Right forelimb (tissue), 1 donor: ENCODE results near the gene GALNT9.
"Not testable (repeated sequence)": the region's sequence is repeated elsewhere in the genome, so short reads cannot be mapped to it uniquely, and the experiment has no call there.

Experiments used
- DNase-seq: peaks from one replicate; pipeline ENCODE4 v3.0.0-alpha.2; 2018

Gene GALNT9

GRCh38 chr12:132247718-132248452, 81.5 kb downstream of the GALNT9 start:
- DNase-seq = no peak

GRCh38 chr12:132246997-132247717, 82.2 kb downstream of the GALNT9 start:
- no peak for DNase-seq

- no peak for DNase-seq
Measured at GRCh38 chr12:132245521-132246101, 83.8 kb downstream of the GALNT9 start.

DNA sequence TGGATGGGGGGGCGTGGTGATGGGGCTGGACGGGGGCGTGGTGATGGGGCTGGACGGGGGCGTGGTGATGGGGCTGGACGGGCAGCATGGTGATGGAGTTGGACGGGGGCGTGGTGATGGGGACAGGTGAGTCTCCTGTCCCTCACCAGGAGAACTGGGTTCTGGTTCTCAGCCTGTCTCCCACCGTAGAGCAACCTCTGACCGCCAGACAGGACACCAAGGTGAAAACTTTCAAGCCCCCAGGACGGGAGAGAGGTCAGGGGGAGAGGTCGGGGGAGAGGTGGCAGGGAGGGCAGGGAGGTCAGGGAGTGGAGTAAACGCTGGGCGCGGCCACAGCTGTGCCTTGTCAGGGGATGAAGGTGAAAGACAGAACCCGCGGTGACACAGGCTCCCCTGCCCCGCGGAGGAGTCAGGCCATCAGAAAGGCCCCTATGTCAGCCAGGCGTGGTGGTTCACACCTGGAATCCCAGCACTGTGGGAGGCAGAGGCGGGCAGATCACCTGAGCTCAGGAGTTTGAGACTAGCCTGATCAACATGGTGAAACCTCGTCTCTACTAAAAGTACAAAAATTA, 84.6 kb downstream of the GALNT9 start:
- no peak for DNase-seq

- no peak for DNase-seq
Measured at GRCh38 chr12:132243596-132244310, 85.6 kb downstream of the GALNT9 start.

GRCh38 chr12:132243171-132243570, 86.2 kb downstream of the GALNT9 start:
- not testable (repeated sequence) for DNase-seq

DNA sequence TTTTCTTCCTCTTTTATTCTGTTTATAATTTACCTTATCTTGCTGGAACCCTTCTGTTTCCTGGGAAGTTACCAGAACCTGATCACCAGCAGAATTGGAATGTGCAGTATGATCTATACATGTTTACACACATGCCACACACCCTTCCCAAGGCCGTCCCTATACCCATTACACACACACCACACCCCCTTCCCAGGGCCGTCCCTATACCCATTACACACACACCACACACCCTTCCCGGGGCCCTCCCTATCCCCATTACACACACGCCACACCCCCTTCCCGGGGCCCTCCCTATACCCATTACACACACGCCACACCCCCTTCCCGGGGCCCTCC, 88.8 kb downstream of the GALNT9 start:
- not testable (repeated sequence) for DNase-seq

DNA sequence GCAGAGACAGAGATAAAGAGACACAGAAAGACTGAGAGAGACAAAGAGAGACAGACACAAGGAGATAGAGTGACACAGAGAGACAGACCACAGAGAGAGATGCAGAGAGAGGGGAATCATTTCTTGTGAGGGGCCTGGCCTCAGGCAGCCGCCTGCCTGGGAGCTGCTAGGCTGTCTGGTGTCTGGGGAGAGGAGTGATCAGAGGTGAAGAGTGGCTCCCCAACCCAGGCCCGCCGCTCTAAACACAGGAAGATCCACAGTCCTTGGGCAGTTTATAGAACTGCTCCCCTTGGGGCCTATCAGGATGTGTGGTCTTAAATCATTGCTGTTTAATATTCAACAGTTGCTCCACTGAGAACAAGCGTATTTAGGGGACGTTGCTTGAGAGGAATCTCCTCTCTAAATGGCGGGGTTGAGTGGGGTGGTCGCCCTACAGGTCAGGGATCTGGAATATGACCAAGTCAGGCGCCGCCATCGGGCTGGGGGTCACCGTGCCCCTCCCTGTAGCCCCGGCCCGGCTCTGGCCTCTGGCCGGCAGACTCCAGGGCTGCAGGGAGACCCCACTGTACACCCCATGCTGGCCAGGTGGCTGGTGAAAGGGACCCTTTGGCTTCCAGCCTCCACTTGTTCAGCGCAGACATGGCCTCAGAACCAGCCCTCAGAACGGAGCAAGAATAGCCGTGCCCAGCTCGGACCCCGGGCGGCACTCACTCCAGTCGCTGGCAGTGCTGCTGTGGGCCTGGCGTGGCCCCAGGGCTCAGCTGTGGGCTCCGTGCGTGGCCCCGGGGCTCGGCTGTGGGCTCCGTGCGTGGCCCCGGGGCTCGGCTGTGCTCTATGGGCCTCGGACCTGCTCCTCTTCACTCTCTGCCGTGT, 89.4 kb downstream of the GALNT9 start:
- DNase-seq = no peak

- no peak for DNase-seq
Measured at GRCh38 chr12:132239392-132239791, 90.0 kb downstream of the GALNT9 start.

DNA sequence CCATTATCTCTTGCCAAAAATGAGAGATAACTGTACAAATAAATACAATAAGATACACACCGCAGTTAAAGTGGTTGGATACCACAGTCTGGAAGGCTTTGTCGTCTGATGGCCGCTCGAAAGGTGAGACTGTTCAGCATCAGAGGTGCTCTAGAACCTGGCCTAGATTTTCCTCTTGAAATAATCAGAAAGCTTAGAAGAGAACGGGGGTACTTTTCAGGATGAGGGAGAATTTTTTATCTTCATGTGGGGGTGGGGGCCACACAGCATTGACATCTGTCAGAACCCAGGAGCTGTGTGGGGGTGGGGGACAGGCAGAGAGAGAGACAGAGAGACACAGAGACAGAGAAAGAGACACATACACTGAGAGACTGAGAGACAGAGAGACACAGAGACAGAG, 90.5 kb downstream of the GALNT9 start:
- no peak for DNase-seq

GRCh38 chr12:132238488-132238854, 90.9 kb downstream of the GALNT9 start:
- DNase-seq = no peak

DNA sequence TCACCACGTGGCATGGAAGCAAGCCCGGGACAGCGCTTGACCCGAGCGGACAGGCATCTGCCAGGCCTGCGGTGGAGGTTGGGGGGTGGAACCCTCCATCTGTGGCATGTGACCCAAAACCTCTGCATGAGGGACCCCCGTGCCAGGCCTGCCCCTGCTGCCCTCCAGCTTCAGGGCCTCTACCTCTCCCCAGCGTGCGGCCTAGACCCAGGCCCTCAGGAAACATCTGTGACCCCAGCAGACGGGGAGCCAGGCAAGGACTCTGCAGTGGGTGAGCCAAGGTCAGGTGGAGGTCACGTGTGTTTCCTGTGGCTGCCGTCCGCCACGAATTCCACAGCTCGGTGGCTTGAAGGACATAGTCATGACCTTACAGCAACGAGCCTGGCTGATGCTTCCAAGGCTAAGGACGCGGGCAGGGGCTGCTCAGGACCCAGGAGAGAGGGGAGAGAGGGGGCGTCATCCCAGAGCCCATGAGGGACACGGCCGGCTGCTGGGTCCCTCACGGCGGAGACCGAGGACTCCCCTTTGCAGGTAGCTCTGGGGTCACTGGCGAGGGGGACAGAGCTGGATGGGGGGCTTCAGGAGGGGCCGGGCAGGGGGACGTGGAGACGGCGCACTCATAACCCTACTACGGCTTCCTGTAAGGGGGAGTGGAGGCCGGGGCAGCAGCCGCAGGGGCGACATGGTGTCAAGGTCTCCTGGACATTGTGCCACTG, 91.5 kb downstream of the GALNT9 start:
- no peak for DNase-seq

GRCh38 chr12:132236930-132237771, 92.2 kb downstream of the GALNT9 start:
- no peak for DNase-seq

GRCh38 chr12:132236129-132236929, 93.1 kb downstream of the GALNT9 start:
- DNase-seq = no peak

GRCh38 chr12:132235116-132235820, 94.1 kb downstream of the GALNT9 start:
- DNase-seq = no peak

DNA sequence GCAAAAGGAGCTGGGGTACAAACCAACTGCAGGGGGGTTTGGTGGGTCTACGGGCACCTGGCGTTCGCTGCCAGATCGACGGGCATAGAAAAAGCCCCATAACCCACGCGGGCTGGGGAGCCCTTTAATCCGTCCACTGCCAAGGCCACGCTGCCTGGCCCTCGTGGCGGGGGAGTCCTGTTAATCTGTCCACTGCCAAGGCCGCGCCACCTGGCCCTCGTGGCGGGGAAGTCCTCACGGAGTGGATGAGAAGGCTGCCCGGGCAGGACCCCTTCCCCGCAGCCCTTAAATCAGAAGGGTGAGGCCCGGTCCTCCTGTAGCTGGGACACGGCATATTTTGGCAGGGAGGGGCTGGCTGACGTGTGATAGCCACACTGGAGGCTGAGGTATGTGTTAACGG, 99.0 kb downstream of the GALNT9 start:
- no peak for DNase-seq

DNA sequence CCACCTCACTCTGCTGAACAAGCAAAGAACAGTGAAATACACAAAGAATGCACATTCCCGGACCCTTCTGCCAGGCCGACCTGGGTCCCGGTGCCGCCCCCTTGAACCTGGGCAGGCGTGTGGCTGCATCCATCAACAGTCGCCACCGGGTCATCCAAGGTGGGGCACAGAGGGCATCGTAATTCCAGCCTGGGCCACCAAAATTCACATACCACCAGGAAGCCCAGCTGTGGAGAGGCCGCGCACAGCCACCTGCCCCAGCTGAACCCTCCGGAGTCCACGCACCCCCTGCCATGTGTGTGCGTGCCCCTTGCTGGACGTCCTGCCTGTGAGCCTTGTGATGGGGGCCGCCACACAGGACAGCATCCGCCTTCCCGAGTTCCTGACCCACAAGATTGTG, 99.5 kb downstream of the GALNT9 start:
- no peak for DNase-seq

DNA sequence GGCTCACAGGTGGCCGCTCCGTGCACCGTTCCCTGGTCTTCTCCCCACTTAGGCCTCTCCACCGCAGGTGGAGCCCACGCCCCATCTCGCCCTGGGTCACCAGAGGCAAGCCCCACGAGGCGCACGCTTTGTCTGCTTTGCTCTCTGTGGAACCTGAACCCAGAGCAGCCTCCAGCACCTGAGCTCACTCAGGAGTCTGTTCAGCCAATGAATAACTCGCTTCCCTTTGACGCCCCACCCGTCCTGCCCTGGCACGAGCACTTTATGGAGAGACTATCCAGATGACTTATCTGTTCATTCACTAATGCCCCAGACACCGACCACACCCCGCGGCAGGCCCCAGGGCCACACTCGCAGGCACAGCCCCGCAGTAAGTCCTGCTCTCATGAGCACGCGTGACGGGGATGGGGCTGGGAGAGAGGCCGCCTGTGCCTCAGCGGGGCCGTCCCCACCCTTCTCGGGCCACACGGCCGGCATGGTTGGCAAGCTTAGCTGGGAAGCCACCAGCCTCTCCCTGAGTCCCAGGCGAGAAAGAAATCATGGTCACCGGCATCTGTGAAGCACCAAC, 100.1 kb downstream of the GALNT9 start:
- no peak for DNase-seq
